Activated gamma-delta T cell treated with Interleukin-2 at 50 U/mL for 16 hours (primary cell): ENCODE results near the gene MMP25.
A peak's percentile ranks its signal among the peaks of the same experiment; 100 is the strongest.

Experiments used
- DNase-seq: peaks from one replicate; pipeline ENCODE4 v3.0.0-alpha.2; 2020

The MMP25 gene

GRCh38 chr16:3045758-3046640 lies at the start of gene MMP25:
TSS of gene MMP25 (plus strand) at chr16:3046561. CDS start at chr16:3046918, 357 bp downstream.
- DNase-seq: no peak

- DNase-seq: no peak
Observed at GRCh38 chr16:2999929-3000328, 46.4 kb upstream of the MMP25 start.

- no peak for DNase-seq
Observed at GRCh38 chr16:3000540-3000939, 45.8 kb upstream of the MMP25 start.

GRCh38 chr16:3001316-3001715 lies 45.0 kb upstream of the MMP25 start:
- DNase-seq: no peak

- DNase-seq: peak; percentile 96
Observed at GRCh38 chr16:3003582-3004270, 42.6 kb upstream of the MMP25 start.

- DNase-seq: no peak
Observed at GRCh38 chr16:3004319-3004718, 42.0 kb upstream of the MMP25 start.

GRCh38 chr16:3004781-3005284 lies 41.5 kb upstream of the MMP25 start:
- no peak for DNase-seq

- no peak for DNase-seq
Observed at GRCh38 chr16:3007059-3007956, 39.1 kb upstream of the MMP25 start.

- DNase-seq: no peak
Observed at GRCh38 chr16:3007957-3008689, 38.2 kb upstream of the MMP25 start.

GRCh38 chr16:3008690-3009037 lies 37.7 kb upstream of the MMP25 start:
- DNase-seq: no peak

- no peak for DNase-seq
Observed at GRCh38 chr16:3009568-3010390, 36.6 kb upstream of the MMP25 start.

GRCh38 chr16:3010510-3010909 lies 35.9 kb upstream of the MMP25 start:
- DNase-seq: no peak

- no peak for DNase-seq
Observed at GRCh38 chr16:3012246-3012645, 34.1 kb upstream of the MMP25 start.

- no peak for DNase-seq
Observed at GRCh38 chr16:3012828-3013420, 33.4 kb upstream of the MMP25 start, which contains the start of gene CLDN9. TSS of gene CLDN9 (plus strand) at chr16:3012923. CDS start at chr16:3013363, 440 bp downstream.

GRCh38 chr16:3013491-3013951 lies 32.8 kb upstream of the MMP25 start:
- no peak for DNase-seq

- no peak for DNase-seq
Observed at GRCh38 chr16:3013998-3014690, 32.2 kb upstream of the MMP25 start.

- no peak for DNase-seq
Observed at GRCh38 chr16:3014971-3015370, 31.4 kb upstream of the MMP25 start.

GRCh38 chr16:3015865-3016521 lies 30.4 kb upstream of the MMP25 start:
- no peak for DNase-seq

- no peak for DNase-seq
Observed at GRCh38 chr16:3017344-3017743, 29.0 kb upstream of the MMP25 start.
